Stimulated activated CD8-positive, alpha-beta memory T cell treated with anti-CD3 and anti-CD28 coated beads, Interleukin-12 subunit alpha, Interleukin-12 subunit beta, amount 100 ng/mL, for 4 hours (primary cell): ENCODE data around the gene MAST3.
"Not testable (repeated sequence)": the region's sequence is repeated elsewhere in the genome, so short reads cannot be mapped to it uniquely, and the experiment has no call there.

Experiments used
- DNase-seq: peaks from one replicate; pipeline ENCODE4 v3.0.0-alpha.2; 2020; ENCODE audit warnings: low read depth

The MAST3 gene

DNA sequence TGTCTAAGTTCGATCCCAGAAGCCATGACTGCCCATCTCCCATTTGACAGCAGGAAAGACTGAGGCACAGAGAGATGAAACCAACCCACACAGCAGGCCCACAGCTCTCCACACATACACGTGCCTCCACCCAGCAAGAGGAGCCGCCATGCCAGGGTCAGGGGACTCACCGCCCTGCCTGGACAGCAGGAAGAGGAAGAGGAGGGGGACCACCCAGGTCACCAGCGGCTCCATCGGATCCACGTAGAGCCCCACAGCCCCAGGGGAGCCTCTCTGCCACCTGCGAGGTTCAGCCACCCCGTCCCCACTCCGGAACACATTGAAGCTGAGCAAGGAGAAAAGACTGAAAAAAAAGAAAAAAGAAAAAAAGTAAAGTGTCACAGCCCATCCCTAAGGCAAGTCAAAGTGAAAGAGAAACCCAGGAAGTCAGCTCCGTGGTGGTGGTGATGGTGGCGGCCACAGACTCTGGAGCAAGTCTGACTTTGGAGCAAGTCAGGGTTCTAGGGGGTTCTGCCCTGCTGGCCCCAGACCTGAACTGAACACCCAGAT is 10.9 kb upstream of the MAST3 start, which contains the start of gene IL12RB1:
TSS of gene IL12RB1 (minus strand) at position 345 of the 549 bp plus-strand sequence. CDS start at position 234, 111 bp downstream.
- DNase-seq = peak; percentile 13

DNA sequence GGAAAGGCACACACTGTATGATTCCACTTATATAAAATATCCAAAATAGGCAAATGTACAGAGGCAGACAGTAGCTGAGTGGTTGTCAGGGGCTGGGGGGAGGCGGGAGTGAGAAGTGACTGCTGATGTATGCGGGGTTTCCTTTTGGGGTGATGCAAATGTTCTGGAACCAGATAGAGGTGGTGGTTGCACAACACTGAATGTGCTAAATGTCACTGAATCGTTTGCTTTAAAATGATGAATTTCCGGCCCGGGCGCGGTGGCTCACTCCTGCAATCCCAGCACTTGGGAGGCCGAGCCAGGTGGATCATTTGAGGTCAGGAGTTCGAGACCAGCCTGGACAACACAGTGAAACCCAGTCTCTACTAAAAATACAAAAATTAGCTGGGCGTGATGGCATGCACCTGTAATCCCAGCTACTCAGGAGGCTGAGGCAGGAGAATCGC is 8.5 kb upstream of the MAST3 start:
- peak; percentile 54 for DNase-seq

DNA sequence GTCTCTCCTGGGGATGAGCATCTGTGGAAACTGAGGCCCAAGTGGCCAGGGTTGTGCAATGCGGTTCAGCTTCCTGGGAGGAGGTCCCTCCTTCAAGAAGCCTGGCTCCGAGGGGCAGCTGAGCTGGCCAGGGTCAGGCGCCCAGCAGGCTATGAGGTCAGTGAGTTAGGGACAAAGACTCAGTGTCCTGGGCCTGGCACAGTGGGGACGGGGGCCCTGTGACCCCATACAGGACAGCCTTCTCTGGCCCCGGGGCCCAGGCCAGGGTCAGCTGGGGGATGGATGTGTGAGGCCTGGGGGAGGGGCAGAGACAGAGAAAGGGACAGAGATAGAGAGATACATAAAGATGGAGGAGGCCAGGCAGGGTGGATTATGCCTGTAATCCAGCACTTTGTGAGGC is 7.9 kb upstream of the MAST3 start:
- no peak for DNase-seq

DNA sequence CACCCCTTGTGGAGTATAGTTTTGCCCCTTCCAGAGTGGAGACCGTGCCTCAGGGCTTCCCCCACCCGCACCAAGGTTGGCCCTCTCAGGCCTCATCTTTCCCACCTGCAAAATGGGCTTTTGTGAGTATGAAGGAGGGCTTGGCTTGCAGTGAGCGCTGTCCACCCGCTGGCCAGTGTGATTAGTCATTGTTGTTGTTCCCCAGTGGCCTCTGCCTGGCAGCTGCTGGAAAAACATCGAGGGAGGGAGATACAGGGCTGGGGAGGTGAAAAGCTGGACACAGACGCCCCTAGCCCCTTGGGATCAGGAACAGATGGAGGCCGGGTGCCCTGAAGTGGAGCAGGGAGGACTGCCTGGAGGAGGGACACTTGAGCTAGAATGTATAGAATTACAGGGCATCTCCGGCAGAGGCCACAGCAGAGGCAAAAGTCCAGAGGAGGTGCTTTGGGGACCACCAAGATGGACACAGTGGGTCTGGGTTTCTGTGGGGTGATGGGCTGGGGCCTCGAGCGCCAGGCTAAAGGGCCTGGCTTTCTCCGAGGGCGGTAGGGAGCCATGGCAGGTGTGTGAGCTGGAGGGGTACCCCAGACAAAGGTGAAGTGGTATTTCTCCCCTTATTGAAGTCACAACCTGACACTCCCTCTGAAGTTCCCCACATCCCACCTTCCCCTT is 6.9 kb upstream of the MAST3 start:
- DNase-seq = no peak

DNA sequence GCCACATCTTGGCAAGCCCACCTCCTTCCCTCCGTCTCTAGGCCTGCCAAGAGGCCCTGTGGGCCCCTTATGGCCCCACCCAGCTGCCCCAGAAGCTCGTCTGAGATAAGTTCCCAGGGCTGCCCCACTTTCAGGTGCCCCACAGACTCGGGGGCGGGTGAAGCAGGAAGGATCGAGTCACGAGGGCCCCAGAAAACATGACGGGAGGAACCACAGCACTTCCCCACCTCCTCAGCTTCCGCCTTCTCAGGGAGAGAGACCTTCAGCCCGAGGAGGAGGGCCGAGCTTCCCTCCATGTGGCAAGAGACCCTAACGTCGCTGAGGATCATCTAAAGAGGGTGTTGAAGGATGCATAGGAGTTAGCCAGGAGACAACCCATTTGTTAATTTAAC is 6.4 kb upstream of the MAST3 start:
- peak; percentile 74 for DNase-seq

DNA sequence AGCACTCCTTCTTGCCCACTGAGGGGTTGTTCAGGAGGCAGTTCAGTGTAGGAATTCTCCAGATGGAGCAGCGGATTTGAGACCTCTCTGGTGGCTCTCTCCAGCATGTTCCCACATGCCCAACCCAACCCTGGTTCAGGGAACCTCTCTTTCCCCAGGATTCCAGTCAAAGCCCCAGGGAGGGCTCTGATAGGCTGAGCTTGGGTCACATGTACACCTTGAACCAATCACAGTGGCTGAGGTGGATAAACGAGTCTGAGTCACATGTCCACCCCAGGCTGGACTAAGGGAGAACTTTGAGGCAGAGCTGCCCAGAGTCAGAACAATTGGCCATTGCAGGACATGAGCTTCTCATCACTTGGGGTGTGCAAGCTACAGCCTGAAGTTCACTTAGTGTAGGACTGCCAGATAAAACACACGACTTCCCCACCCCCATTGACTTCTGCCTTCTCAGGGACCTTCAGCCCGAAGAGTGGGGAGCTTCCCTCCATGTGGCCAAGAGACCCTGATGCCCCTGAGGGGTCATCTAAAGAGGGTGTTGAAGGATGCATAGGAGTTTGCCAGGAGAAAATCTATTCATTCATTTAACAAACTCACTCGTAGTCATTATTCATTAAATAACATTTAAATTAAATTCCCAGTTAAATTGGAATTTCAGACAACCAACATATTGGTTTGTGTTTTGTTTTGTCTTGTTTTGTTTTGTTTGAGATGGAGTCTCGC is 4.0 kb upstream of the MAST3 start:
- no peak for DNase-seq

GRCh38 chr19:18096258-18096657 is 1.3 kb upstream of the MAST3 start:
- no peak for DNase-seq

GRCh38 chr19:18097993-18098890 is 664 bp downstream of the MAST3 start:
- no peak for DNase-seq

DNA sequence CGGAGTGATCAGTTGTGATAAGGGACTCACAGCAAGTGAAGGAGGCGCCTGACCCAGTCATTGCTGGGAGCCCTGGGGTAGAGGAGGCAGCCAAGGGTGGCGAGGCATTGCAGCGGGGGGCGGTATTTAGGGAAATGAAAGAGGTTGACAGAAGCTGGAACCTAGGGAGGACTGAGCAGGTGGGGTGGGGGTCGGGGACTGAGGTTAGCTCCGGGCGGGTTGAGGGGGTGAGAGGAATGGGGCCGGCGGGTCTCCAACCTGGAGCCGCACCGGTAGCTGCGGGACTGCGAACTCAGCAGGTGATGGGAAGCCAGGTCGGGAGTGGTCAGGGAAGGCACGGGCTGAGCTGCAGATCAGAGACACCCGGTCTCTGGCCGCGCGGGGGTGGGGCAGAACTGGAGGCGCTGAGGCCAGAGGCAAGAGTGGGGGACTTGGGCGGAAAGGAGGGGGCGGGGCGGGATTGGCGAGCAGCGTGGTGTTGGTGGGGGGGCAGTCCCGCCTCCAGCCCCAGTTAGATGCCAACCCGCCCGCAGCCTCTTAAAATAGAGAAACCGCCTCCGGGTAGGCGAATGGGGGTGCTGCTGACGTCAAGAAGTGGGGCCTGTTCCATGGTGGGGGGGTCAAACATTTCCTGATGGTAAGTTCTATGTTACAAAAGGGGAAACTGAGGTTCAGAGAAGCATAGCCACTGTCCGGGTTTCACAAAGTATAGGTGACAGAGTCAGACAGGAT is 1.5 kb downstream of the MAST3 start:
- peak; percentile 37 for DNase-seq

- DNase-seq = no peak
Measured at GRCh38 chr19:18099623-18099995, 2.0 kb downstream of the MAST3 start.

DNA sequence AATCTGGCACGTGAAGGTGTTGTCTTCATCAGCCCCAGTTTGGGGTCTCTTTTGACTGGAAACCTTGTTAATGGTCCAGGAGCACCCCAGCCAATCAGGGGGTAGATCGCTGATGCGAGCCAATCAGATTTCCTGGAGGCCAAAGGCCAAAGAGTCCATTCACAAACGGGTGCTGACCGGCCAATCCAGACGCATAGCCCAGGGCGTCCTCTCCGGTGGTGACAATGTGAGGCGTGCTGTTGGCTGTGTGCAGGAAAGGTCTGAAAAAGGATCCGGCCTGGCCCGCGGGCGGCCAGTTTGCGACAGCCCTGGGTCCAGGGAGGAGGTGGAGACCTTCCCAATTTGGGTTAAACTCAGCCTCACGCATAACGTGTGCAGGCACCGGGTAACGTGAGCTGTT is 3.1 kb downstream of the MAST3 start:
- DNase-seq = no peak

DNA sequence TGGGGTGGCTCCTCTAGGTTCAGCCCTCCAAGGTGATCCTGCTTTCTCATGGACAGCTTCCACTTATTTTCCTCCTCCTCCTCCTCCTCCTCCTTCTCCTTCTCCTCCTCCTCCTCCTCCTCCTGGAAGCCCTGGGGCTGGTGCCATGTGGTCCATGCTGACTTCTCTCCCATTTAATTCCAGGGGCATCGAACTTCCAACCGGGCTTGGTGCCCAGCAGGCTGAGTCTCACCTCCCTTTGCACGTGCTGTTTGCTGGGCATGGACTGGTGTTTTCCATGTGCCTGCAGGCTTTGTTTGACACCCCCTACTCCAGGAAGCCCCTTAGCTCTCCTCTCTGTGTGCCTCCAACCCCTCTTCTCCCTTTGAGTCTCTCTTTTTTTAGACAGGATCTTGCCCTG is 3.7 kb downstream of the MAST3 start:
- DNase-seq = no peak

DNA sequence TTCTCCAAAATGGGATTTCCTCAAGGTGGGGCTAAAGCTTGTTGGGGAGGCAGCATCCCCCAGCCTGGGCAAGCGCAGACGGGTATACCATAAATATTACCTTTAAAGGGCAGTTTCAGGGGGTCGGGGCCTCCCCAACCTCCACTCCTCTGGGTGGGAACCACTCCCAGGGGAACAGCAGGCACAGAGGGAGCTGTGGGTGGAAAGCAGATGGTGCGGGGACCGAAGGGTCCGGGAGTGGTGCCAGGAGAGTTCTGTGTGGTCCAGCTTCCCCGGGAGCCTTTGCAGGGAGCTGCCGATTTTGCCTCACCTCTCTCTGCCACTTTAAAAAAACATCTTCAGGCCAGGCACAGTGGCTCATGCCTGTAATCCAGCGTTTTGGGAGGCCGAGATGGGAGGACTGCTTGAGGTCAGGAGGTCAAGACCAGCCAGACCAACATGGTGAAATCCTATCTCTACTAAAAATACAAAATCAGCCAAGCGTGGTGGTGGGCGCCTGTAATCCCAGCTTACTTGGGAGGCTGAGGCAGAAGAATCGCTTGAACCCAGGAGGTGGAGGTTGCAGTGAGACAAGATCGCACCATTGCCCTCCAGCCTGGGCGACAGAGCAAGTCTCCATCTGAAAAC is 5.5 kb downstream of the MAST3 start:
- DNase-seq = no peak

- DNase-seq = no peak
Measured at GRCh38 chr19:18104793-18105131, 7.2 kb downstream of the MAST3 start.

DNA sequence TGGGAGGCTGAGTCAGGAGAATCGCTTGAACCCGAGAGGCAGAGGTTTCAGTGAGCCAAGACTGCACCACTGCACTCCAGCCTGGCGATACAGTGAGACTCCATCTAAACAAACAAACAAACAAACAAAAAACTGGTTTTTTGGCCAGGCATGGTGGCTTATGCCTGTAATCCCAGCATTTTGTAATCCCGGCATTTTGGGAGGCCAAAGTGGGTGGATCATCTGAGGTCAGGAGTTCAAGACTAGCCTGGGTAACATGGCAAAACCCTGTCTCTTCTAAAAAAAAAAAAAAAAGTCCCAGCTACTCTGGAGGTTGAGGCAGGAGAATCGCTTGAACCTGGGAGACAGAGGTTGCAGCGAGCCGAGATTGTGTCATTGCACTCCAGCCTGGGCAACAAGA is 7.7 kb downstream of the MAST3 start:
- not testable (repeated sequence) for DNase-seq

GRCh38 chr19:18107235-18107634 is 9.7 kb downstream of the MAST3 start:
- no peak for DNase-seq

DNA sequence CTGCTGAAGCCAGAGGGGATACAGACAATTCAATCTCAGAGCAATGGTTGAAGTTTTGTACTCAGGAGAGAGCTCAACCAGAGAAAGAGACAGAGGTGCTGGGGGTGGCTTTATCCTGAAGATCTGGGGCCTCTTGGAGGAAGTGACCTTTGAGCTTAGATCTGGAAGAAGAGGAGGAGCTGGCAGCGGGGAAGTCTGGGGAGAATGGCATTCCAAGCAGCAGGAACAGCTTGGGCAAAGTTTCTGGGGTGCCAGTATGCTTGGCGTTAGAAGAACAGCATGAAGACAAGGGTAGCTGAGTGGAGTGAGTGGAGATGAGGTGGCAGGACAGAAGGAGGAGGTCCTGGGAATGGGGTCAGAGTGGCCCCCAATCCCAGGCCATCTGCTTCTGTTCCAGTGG is 11.3 kb downstream of the MAST3 start:
- no peak for DNase-seq

- no peak for DNase-seq
Measured at GRCh38 chr19:18109341-18109732, 11.8 kb downstream of the MAST3 start.

DNA sequence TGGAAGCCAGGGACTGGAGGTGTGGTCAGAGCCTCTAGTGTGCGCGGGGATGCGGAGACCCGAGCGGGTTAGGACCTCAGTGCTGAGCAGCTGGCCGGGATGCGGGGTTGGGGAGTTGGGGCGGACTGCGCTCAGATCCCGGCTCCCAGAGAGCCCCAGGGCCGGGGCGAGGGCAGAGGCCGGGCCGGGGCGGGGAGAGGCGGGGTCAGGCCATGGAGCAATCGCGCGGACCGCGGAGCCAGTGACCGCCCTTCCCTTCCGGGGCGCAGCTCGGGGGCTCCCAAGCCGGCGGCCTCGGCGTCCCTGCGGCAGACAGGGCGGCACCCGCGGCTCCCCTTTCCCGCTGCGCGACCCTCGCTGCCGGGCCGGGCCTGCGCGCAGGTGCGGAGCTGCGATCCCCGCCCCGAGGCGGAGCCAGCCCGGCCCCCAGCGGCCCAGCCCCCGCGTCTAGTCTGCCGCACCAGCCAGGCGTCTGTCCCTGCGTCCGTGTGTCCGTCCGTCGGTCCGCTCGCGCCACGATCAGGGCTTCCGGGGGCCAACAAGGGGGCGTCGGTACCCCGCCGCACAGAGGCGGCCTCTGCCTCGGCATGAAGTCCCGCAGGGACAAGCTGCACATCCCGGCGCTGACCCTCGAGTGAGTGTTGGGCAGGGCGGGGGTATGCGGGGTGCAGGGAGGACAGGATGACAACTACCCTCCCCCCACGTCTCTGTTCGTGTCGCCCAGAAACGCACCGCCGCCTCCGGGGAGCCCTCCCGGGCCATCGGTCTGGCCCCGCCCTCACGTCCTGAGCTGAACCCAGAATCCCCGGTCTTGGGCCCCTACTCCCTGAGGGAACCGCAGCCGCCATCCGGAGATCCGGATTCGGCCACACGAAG is 12.4 kb downstream of the MAST3 start:
- peak; percentile 35 for DNase-seq

- DNase-seq = no peak
Measured at GRCh38 chr19:18110609-18111232, 13.1 kb downstream of the MAST3 start.
